GM06990 (cell line): Measurements from ENCODE around the gene CPD.
"Not testable (repeated sequence)": the region's sequence is repeated elsewhere in the genome, so short reads cannot be mapped to it uniquely, and the experiment has no call there.

Experiments
- DNase-seq: peaks from one replicate; pipeline ENCODE4 v3.0.0-alpha.2; 2011; ENCODE audit not compliant: insufficient read length; ENCODE audit errors: extremely low read depth
- H3K27me3 ChIP-seq: replicated peaks from 2 replicates; pipeline ENCODE4 v1.6.0; 2011; ENCODE audit warnings: low read length; ENCODE audit not compliant: control insufficient read depth, insufficient read depth
- H3K36me3 ChIP-seq: 2 replicates; pipeline ENCODE4 v1.5.1; 2011; ENCODE audit warnings: low read length; ENCODE audit not compliant: control insufficient read depth, insufficient read depth
- H3K4me3 ChIP-seq: replicated peaks from 2 replicates; pipeline ENCODE4 v1.5.1; 2011; ENCODE audit warnings: low read depth, mild to moderate bottlenecking, control low read depth, low read length
- TF ChIP-seq, protein P1 (sequence below): IDR thresholded peaks from 2 replicates; pipeline ENCODE4 v1.5.1; 2011; ENCODE audit warnings: low read length, control low read depth, mild to moderate bottlenecking, inconsistent platforms; ENCODE audit not compliant: insufficient read depth, poor library complexity, severe bottlenecking

The CPD gene

DNA sequence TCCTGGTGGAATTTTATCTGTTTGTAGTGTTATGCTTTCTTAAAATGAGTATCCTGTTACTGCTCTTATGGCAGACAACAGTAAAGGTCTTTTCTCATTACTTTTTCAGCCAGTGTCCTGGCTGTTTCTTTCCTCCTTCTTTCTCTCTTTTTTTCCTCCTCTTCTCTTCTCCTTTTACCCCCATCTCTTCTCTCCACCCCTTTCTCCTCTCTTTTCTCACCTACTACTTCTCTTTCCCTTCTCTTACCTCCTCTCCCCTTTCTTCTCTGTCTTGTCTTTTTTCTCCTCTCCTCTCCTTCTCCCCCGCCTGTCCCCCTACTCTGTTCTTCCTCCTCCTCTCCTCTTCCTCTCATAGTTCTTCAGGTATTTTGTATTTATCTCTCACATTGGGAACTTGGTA lies 48.9 kb downstream of the CPD start:
- H3K36me3 ChIP-seq: no peaks in the 10 kb centered on the region
- no peak for DNase-seq
- H3K27me3 ChIP-seq: no peaks in the 10 kb centered on the region
- H3K4me3 ChIP-seq: no peak overlapping the region
- TF ChIP-seq, protein P1, sequence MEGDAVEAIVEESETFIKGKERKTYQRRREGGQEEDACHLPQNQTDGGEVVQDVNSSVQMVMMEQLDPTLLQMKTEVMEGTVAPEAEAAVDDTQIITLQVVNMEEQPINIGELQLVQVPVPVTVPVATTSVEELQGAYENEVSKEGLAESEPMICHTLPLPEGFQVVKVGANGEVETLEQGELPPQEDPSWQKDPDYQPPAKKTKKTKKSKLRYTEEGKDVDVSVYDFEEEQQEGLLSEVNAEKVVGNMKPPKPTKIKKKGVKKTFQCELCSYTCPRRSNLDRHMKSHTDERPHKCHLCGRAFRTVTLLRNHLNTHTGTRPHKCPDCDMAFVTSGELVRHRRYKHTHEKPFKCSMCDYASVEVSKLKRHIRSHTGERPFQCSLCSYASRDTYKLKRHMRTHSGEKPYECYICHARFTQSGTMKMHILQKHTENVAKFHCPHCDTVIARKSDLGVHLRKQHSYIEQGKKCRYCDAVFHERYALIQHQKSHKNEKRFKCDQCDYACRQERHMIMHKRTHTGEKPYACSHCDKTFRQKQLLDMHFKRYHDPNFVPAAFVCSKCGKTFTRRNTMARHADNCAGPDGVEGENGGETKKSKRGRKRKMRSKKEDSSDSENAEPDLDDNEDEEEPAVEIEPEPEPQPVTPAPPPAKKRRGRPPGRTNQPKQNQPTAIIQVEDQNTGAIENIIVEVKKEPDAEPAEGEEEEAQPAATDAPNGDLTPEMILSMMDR: no peak

DNA sequence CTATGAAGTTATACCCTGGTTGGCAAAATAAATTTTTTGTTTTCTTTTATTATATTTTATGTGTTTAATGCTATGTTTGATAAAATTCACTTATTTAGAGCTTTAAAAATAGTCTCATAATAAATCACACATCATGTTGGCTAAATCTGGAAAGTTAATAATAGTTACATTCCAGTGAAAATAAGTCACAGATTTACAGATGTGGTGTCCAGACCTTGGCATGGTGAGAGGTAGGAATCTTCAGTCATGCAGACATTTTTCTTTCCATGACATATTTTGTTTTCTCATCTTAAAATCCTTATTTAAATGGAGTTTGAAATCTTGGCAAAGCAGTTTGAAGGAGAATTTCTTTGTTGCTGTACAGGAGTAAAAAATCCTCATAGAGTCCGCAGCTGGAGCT lies 50.4 kb downstream of the CPD start:
- Histone ChIP-seq H3K36me3 (no peaks in the 10 kb centered on the region; the same call in 1 of the 2 replicates), H3K27me3 (no peaks in the 10 kb centered on the region), H3K4me3 (no peak overlapping the region)
- TF ChIP-seq, protein P1: no peak
- no peak for DNase-seq

DNA sequence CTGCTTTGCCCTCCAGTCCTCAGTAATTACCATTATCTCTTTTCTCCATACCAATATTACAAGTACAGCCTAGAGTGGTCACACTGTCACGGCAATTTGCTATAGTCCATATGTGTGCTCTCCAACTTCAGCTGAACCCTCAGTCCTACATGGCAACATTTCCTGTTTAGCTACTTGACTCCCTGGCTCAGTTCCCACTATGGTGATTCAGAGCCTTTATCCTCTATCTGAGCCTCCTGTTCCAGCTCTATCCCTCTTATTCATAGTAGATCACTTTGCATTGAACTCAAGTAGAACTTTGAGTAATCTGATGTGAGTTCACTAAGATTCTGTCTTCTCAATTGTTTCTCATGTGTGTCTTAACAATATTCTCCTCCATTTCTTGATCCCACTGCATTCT lies 54.8 kb downstream of the CPD start:
- no peak for DNase-seq
- TF ChIP-seq, protein P1: no peak

DNA sequence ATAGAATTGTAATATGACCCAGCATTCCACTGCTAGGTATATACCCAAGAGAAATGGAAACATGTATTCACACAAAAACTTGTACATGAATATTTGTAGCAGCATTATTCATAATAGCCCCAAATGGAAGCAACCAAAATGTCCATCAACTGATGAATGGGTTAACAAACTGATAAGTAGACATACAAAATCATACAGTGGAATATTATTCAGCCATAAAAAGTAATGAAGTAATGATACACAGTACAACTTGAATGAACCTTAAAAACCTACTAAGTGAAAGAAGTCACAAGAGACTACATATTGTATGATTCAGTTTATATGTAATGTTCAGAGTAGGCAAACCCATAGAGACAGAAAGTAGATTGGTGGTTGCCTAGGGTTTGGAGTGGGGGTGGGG lies 58.0 kb downstream of the CPD start:
- no peak for DNase-seq
- Histone ChIP-seq H3K27me3 (no peaks in the 10 kb centered on the region), H3K4me3 (no peak overlapping the region), H3K36me3 (no peaks in the 10 kb centered on the region; the same call in none of the 2 replicates)
- TF ChIP-seq, protein P1: no peak

More for the DNA sequence above, 54.8 kb downstream of the CPD start:
- Histone ChIP-seq H3K36me3 (no peaks in the 10 kb centered on the region; the same call in none of the 2 replicates), H3K27me3 (no peaks in the 10 kb centered on the region), H3K4me3 (no peak overlapping the region)

DNA sequence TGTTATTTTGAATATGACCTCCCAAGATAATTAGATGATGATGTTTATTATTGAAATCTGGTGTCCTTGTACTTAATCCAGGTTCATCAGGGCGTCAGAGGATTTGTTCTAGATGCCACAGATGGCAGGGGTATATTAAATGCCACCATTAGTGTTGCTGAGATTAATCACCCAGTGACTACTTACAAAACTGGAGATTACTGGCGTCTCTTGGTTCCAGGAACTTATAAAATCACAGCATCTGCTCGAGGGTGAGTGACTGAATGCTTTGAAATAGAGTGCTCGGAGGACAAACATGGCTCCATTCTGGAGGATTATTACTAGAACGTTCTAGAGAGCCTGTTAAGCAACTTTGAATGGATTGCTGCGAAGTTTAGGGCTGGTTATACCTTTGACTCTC lies 65.0 kb downstream of the CPD start:
- TF ChIP-seq, protein P1: no peak
- Histone ChIP-seq H3K4me3 (no peak overlapping the region), H3K36me3 (no peaks in the 10 kb centered on the region), H3K27me3 (no peaks in the 10 kb centered on the region)
- DNase-seq: no peak

DNA sequence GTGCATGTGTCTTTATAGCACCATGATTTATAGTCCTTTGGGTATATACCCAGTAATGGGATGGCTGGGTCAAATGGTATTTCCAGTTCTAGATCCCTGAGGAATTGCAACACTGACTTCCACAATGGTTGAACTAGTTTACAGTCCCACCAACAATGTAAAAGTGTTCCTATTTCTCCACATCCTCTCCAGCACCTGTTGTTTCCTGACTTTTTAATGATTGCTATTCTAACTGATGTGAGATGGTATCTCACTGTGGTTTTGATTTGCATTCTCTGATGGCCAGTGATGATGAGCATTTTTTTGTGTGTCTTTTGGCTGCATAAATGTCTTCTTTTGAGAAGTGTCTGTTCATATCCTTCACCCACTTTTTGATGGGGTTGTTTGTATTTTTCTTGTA lies 67.9 kb downstream of the CPD start:
- H3K27me3 ChIP-seq, DNase-seq, H3K4me3 ChIP-seq, H3K36me3 ChIP-seq: not testable (repeated sequence)
